Smooth muscle cell (in vitro differentiated cells): Measurements from ENCODE around the gene CERS6. TPM values are rescaled to one million over a fixed set of nuclear protein-coding genes. Genes with fewer than 3 reads are reported as not detected.

Experiments used
- DNase-seq: peaks from one replicate; lab custom pipeline; 2025; ENCODE audit not compliant: unreplicated experiment; lab: John Stamatoyannopoulos, UW
- H2AFZ ChIP-seq: fragments of 200-600 bp; sonication (generic); 2 replicates; pipeline ENCODE4 v1.6.0; 2016; ENCODE audit warnings: antibody characterized with exemption, low read depth, mild to moderate bottlenecking
- H3F3A ChIP-seq: fragments of 200-600 bp; sonication (generic); 2 replicates; pipeline ENCODE4 v1.6.0; 2017; ENCODE audit warnings: antibody characterized with exemption, low read depth
- H3K27ac ChIP-seq: fragments of 200-600 bp; sonication (generic); 2 replicates; pipeline ENCODE4 v1.5.1; 2016; ENCODE audit warnings: low read depth, mild to moderate bottlenecking
- H3K27me3 ChIP-seq: fragments of 200-600 bp; sonication (generic); 2 replicates; pipeline ENCODE4 v1.6.1; 2016; ENCODE audit warnings: low read depth, mild to moderate bottlenecking
- H3K36me3 ChIP-seq: fragments of 200-600 bp; sonication (generic); 2 replicates; pipeline ENCODE4 v1.5.1; 2016; ENCODE audit warnings: low read depth
- H3K4me1 ChIP-seq: fragments of 200-600 bp; sonication (generic); 2 replicates; pipeline ENCODE4 v1.5.1; 2016; ENCODE audit warnings: low read depth
- H3K4me2 ChIP-seq: fragments of 200-600 bp; sonication (generic); 2 replicates; pipeline ENCODE4 v1.6.0; 2016; ENCODE audit warnings: mild to moderate bottlenecking
- H3K4me3 ChIP-seq: fragments of 200-600 bp; sonication (generic); 2 replicates; pipeline ENCODE4 v1.5.1; 2016; ENCODE audit warnings: mild to moderate bottlenecking
- H3K79me2 ChIP-seq: fragments of 200-600 bp; sonication (generic); 2 replicates; pipeline ENCODE4 v1.6.0; 2016; ENCODE audit warnings: low read depth, mild to moderate bottlenecking
- H3K9ac ChIP-seq: fragments of 200-600 bp; sonication (generic); 2 replicates; pipeline ENCODE4 v1.6.0; 2016; ENCODE audit warnings: low read depth
- H3K9me3 ChIP-seq: fragments of 200-600 bp; sonication (generic); replicated peaks from 2 replicates; pipeline ENCODE4 v1.5.1; 2016; ENCODE audit warnings: low read depth
- H4K20me1 ChIP-seq: fragments of 200-600 bp; sonication (generic); 2 replicates; pipeline ENCODE4 v1.6.0; 2016; ENCODE audit warnings: low read depth
- WGBS: methylation state at CpG from one replicate; pipeline ENCODE4 v1.1.7; 2016; ENCODE audit warnings: low lambda C conversion rate; 5-methylcytosine and 5-hydroxymethylcytosine counted together
- polyA plus RNA-seq: library from polyadenylated mRNA; unstranded; fragments of >200 nt; fragmentation: Nextera tagmentation; extraction: Ambion mirVana; gene quantifications from 2 replicates; pipeline ENCODE4 v1.2.1, GENCODE V29; 2016
- total RNA-seq: library from RNA; depleted of rRNA; stranded (reverse); fragments of >200 nt; gene quantifications from 2 replicates; pipeline ENCODE4 v1.2.3, GENCODE V29; 2014
- TF ChIP-seq, protein P1 (sequence below): fragments of 200-600 bp; sonication (generic); IDR thresholded peaks from 2 replicates; pipeline ENCODE4 v1.5.1; 2017; ENCODE audit warnings: borderline replicate concordance, mild to moderate bottlenecking, antibody characterized with exemption; ENCODE audit not compliant: insufficient read depth, poor library complexity, severe bottlenecking

The CERS6 gene
- total and polyA plus RNA-seq, 2 experiments from 2014 or later, result 9.2 to 26.6 TPM

DNA sequence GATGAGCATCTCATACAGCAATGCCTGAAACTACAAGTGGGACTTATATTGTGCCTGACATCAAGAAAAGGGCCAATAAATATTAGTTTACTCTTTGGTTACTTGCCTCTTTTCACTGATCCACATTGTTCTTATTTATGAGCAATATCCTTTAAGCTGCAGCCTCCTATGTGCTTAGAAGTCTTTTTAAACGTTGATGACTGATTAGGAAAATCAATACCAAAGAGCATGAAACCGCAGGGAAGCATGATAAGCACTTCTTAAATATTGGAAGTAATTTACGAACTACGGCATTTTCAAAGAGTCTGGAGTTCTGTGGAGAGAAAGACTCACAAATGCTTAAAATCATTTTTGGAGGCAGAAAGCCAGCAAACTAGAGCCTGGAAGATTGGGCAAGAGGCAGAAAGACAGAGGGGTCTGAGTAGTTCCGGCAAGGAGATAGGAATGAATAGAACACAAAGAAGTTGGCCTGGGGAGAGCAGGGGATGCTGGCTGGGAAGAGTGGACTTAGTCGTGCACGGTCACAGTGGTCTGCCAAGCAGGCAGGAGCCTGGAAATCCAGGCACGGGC, 223.8 kb downstream of the CERS6 start:
- Histone ChIP-seq H3K4me1 (peaks cover 27% of the 10 kb centered on the region), H3K4me3 (no peak overlapping the region), H3K36me3 (no peaks in the 10 kb centered on the region), H3K79me2 (peaks cover 3% of the 10 kb centered on the region), H3K4me2 (no peak overlapping the region), H3K27me3 (no peaks in the 10 kb centered on the region), H3K9me3 (no peaks in the 10 kb centered on the region), H3F3A (peaks cover 4% of the 10 kb centered on the region), H2AFZ (no peak overlapping the region), H4K20me1 (no peaks in the 10 kb centered on the region), H3K27ac (no peak overlapping the region), H3K9ac (no peak overlapping the region)
- TF ChIP-seq, protein P1, sequence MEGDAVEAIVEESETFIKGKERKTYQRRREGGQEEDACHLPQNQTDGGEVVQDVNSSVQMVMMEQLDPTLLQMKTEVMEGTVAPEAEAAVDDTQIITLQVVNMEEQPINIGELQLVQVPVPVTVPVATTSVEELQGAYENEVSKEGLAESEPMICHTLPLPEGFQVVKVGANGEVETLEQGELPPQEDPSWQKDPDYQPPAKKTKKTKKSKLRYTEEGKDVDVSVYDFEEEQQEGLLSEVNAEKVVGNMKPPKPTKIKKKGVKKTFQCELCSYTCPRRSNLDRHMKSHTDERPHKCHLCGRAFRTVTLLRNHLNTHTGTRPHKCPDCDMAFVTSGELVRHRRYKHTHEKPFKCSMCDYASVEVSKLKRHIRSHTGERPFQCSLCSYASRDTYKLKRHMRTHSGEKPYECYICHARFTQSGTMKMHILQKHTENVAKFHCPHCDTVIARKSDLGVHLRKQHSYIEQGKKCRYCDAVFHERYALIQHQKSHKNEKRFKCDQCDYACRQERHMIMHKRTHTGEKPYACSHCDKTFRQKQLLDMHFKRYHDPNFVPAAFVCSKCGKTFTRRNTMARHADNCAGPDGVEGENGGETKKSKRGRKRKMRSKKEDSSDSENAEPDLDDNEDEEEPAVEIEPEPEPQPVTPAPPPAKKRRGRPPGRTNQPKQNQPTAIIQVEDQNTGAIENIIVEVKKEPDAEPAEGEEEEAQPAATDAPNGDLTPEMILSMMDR, result no peak
- no peak for DNase-seq
- WGBS, result 65% methylated on average over 8 of the region's 8 CpGs

DNA sequence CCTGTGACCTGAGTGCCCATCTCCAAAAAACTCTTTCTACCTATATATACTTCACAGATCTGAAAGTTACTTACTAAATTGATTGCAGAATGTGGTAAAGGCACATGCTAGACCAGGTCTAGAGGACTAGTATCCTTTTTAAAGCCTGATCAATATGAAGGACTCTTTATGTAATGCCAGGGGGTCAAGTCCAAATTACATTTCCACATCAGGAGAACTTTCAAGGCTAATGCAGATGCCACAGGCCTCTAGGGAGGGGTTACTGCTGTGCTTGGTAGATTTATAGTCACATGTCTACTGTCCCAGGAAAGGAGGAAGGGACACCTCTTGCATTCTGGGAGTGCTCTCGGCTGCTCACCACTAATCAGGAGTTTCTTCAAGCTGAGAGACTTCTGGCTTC, 227.9 kb downstream of the CERS6 start:
- WGBS, result 100% methylated on average over 1 of the region's 1 CpG
- H3K9ac ChIP-seq, result no peak overlapping the region
- H3K36me3 ChIP-seq, result no peaks in the 10 kb centered on the region
- H3K79me2 ChIP-seq, result peaks cover 3% of the 10 kb centered on the region
- H3K27me3 ChIP-seq, result no peaks in the 10 kb centered on the region
- no peak overlapping the region for H3K4me2 ChIP-seq
- H3K4me1 ChIP-seq, result peaks cover 36% of the 10 kb centered on the region
- H3K27ac ChIP-seq, result no peak overlapping the region
- TF ChIP-seq, protein P1, result no peak
- no peaks in the 10 kb centered on the region for H3K9me3 ChIP-seq
- no peak for DNase-seq
- no peaks in the 10 kb centered on the region for H4K20me1 ChIP-seq
- H3F3A ChIP-seq, result peaks cover 21% of the 10 kb centered on the region
- H3K4me3 ChIP-seq, result no peak overlapping the region
- H2AFZ ChIP-seq, result no peak overlapping the region

DNA sequence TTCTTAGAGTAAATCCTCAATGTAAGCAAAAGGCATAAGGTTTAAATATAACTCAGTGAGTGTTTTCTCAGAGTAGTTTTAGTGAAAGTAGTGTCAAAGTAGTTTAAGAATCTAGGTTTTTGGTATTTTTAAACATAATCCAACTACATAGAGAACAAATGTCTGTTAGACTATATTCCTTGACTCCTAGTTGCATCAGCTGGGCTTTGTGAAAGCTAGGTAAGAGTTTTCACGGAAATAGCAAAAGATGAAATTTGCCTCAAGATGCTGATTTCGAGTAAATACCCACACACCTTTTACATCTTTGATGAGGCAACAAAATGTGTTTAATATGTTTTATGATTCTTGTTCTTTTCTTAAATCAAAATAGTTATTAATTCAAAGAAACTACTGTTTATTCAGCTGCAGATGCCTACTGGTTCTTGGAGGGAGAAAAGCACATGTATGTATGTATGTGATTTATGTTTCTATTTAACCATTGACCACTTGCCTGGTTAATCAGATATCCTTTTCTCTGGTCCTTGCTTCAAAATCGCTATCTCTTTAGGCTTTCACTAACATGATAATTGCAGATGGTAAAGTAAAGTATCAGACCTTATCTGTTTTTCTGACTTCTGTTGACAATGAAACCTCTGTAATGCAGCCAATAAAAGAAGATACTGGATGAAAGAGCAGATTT, 229.0 kb downstream of the CERS6 start:
- H3K4me1 ChIP-seq, result peaks cover 27% of the 10 kb centered on the region
- no peak overlapping the region for H3K9ac ChIP-seq
- no peaks in the 10 kb centered on the region for H4K20me1 ChIP-seq
- peaks cover 3% of the 10 kb centered on the region for H3K79me2 ChIP-seq
- DNase-seq, result no peak
- H3K9me3 ChIP-seq, result no peaks in the 10 kb centered on the region
- no peaks in the 10 kb centered on the region for H3K36me3 ChIP-seq
- H3K4me3 ChIP-seq, result no peak overlapping the region
- WGBS, result 70% methylated on average over 3 of the region's 3 CpGs
- TF ChIP-seq, protein P1, result no peak
- peak overlapping the region; percentile 90 for H3K27ac ChIP-seq
- peaks cover 21% of the 10 kb centered on the region for H3F3A ChIP-seq
- H3K27me3 ChIP-seq, result no peaks in the 10 kb centered on the region
- no peak overlapping the region for H2AFZ ChIP-seq
- H3K4me2 ChIP-seq, result peak overlapping the region; percentile 82
